ENCODE results near the gene EPHA10.

Gene EPHA10

GRCh38 chr1:37722181-37723071 is 42.5 kb downstream of the EPHA10 start:
- Histone ChIP-seq H3K9me3 (ENCODE audit: control insufficient read depth, low read length) (no peaks in the 10 kb centered on the region), H3K4me1 (ENCODE audit: control insufficient read depth, insufficient read depth, low read length, poor library complexity, severe bottlenecking) (no peaks in the 10 kb centered on the region), H3K27ac (ENCODE audit: low read depth, low read length, severe bottlenecking) (no peak overlapping the region), H3K4me3 (ENCODE audit: extremely low read depth, insufficient read depth, low read length, poor library complexity, severe bottlenecking) (no peak overlapping the region), H3K36me3 (ENCODE audit: control insufficient read depth, insufficient read depth, low read length) (no peaks in the 10 kb centered on the region)
- WGBS, 2 experiments (ENCODE audit: insufficient coverage in 2 of 2), result 93 to 94% methylated on average over 9 to 11 of the region's 14 CpGs

- no peaks in the 10 kb centered on the region for H3K9me3 ChIP-seq (ENCODE audit: control insufficient read depth, low read length)
- H3K4me3 ChIP-seq (ENCODE audit: extremely low read depth, insufficient read depth, low read length, poor library complexity, severe bottlenecking), result no peak overlapping the region
- no peak overlapping the region for H3K27ac ChIP-seq (ENCODE audit: low read depth, low read length, severe bottlenecking)
- WGBS, 2 experiments (ENCODE audit: insufficient coverage in 2 of 2), result 76 to 80% methylated on average over 16 to 17 of the region's 19 CpGs
- H3K36me3 ChIP-seq (ENCODE audit: control insufficient read depth, insufficient read depth, low read length), result no peaks in the 10 kb centered on the region
- no peaks in the 10 kb centered on the region for H3K4me1 ChIP-seq (ENCODE audit: control insufficient read depth, insufficient read depth, low read length, poor library complexity, severe bottlenecking)
Measured at GRCh38 chr1:37721565-37721964, 43.4 kb downstream of the EPHA10 start.

GRCh38 chr1:37720231-37721130 is 44.4 kb downstream of the EPHA10 start:
- no peaks in the 10 kb centered on the region for H3K36me3 ChIP-seq (ENCODE audit: control insufficient read depth, insufficient read depth, low read length)
- WGBS, 2 experiments (ENCODE audit: insufficient coverage in 2 of 2), result 89 to 92% methylated on average over 21 of the region's 22 CpGs
- no peaks in the 10 kb centered on the region for H3K9me3 ChIP-seq (ENCODE audit: control insufficient read depth, low read length)
- no peak overlapping the region for H3K4me3 ChIP-seq (ENCODE audit: extremely low read depth, insufficient read depth, low read length, poor library complexity, severe bottlenecking)
- H3K27ac ChIP-seq (ENCODE audit: low read depth, low read length, severe bottlenecking), result no peak overlapping the region
- H3K4me1 ChIP-seq (ENCODE audit: control insufficient read depth, insufficient read depth, low read length, poor library complexity, severe bottlenecking), result no peaks in the 10 kb centered on the region

DNA sequence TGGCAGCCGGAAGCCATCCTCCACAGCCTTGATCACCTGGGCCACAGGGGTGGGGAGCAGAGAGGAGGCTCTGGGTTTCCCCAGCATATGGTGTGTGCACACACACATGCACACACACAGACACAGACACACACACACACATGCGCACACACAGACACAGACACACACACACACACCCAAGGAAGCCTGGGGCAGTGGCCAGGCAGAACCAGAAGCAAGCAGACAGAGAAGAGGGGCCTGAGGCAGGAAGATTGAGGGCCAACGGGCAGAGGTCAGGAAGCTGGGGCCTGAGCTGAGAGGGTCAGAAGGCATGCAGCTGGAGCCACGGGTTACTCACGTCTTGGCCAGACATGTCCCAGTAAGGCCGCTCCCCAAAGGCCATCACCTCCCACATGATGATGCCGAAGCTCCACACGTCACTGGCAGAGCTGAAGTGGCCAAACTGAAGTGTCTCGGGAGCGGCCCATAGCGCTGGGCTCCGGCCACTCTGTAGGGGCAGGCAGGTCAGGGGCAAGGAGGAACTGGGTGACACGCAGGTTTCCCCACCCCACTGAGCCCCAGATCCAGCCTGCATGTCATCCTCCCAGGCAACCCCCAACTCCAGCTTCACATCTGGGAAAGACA is 45.2 kb downstream of the EPHA10 start:
- no peaks in the 10 kb centered on the region for H3K4me1 ChIP-seq (ENCODE audit: control insufficient read depth, insufficient read depth, low read length, poor library complexity, severe bottlenecking)
- WGBS, 2 experiments (ENCODE audit: insufficient coverage in 2 of 2), result 91 to 93% methylated on average over 4 to 9 of the region's 13 CpGs
- H3K9me3 ChIP-seq (ENCODE audit: control insufficient read depth, low read length), result no peaks in the 10 kb centered on the region
- no peak overlapping the region for H3K4me3 ChIP-seq (ENCODE audit: extremely low read depth, insufficient read depth, low read length, poor library complexity, severe bottlenecking)
- H3K27ac ChIP-seq (ENCODE audit: low read depth, low read length, severe bottlenecking), result no peak overlapping the region
- no peaks in the 10 kb centered on the region for H3K36me3 ChIP-seq (ENCODE audit: control insufficient read depth, insufficient read depth, low read length)

DNA sequence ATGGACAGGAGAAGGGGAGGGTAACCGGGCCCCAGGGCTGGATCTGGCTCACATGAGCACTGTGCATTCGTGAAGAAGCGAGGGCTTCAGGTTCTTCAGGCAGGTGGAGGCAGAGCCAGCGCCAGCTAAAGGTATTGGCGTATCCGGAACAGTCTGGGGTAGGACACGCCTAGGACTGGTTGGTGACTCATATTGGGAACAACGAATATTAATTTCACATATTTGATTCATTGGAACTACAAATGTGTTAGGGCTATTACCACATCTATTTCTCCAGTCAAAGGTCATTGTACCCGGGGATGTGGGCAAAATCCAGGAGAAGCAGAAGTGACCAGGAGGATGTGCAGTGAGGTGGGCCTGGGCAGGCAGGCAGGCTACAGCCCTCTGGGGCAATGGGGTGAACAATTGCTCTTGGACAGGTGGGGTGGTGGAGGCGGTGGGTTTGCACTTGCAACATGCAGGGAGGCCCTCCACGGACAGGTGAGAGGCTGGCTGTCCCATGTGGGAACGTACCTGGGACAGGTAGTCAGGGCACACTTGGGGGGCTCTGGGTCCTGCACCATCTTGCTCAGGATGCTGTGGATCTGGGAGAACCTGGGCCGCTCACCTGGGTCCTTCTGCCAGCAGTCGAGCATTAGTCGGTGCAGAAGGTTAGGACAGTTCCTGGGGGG is 45.9 kb downstream of the EPHA10 start:
- Histone ChIP-seq H3K4me3 (ENCODE audit: extremely low read depth, insufficient read depth, low read length, poor library complexity, severe bottlenecking) (no peak overlapping the region), H3K4me1 (ENCODE audit: control insufficient read depth, insufficient read depth, low read length, poor library complexity, severe bottlenecking) (no peaks in the 10 kb centered on the region), H3K27ac (ENCODE audit: low read depth, low read length, severe bottlenecking) (no peak overlapping the region), H3K9me3 (ENCODE audit: control insufficient read depth, low read length) (no peaks in the 10 kb centered on the region), H3K36me3 (ENCODE audit: control insufficient read depth, insufficient read depth, low read length) (no peaks in the 10 kb centered on the region)
- WGBS, 2 experiments (ENCODE audit: insufficient coverage in 2 of 2), result 86 to 92% methylated on average over 10 to 13 of the region's 15 CpGs

DNA sequence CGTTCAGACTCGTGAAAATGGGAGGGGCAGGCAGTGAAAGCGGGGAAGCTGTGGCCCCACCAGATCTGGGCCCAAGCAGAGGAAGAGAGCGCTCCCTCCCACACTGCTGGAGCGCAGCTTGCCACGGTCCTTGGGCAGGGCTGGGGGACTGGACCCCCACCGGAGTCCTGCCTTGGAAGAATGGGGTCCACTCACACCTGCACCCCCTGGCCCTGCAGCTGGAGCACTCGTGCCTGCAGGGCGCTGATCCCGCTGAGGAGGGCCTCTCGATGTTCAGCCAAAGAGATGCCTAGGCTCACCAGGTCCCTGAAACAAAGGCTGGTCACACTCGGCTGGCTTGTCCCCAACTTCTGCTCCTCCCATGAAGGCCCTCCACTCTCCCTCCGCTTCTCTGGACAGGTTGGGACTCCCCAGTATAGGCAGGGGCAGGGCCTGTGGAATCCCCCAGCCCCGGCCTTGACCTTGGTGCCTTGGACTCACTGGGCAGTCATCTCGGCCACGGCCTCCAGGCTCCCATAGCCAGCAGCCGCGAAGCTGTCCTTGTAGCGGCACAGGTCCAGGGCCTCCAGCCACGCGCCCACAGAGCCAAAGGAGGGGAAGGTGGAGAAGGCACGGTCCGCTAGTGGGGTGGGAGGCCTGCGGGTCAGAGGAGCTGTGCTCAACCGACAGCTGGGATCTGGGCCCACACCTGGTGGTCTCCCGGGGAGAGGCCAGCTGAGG is 46.6 kb downstream of the EPHA10 start:
- no peak overlapping the region for H3K27ac ChIP-seq (ENCODE audit: low read depth, low read length, severe bottlenecking)
- 84 to 89% methylated on average over 21 to 24 of the region's 26 CpGs for WGBS, 2 experiments (ENCODE audit: insufficient coverage in 2 of 2)
- no peaks in the 10 kb centered on the region for H3K9me3 ChIP-seq (ENCODE audit: control insufficient read depth, low read length)
- H3K4me1 ChIP-seq (ENCODE audit: control insufficient read depth, insufficient read depth, low read length, poor library complexity, severe bottlenecking), result no peaks in the 10 kb centered on the region
- H3K36me3 ChIP-seq (ENCODE audit: control insufficient read depth, insufficient read depth, low read length), result no peaks in the 10 kb centered on the region
- H3K4me3 ChIP-seq (ENCODE audit: extremely low read depth, insufficient read depth, low read length, poor library complexity, severe bottlenecking), result no peak overlapping the region

DNA sequence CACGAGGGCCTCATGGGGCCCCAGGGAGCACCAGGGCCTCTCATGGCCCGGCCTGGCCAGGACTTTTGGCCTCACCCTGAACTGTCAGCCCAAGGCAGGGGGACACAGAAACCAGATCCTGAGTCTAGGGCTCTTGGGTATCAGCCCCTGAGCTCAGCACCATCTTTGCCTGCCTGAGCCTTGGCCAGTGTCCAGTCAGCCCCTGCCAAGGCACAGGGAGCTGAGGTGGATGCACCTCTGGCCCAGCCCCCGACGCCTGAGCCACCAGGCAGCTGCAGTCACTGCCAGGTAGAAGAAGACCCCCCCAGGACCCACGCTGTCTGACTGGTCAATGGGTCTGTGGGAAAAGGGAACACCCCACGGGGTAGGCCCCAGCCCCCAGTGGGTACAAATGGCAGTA is 47.3 kb downstream of the EPHA10 start:
- no peak overlapping the region for H3K4me3 ChIP-seq (ENCODE audit: extremely low read depth, insufficient read depth, low read length, poor library complexity, severe bottlenecking)
- 73 to 79% methylated on average over 3 of the region's 6 CpGs for WGBS, 2 experiments (ENCODE audit: insufficient coverage in 2 of 2)
- no peaks in the 10 kb centered on the region for H3K4me1 ChIP-seq (ENCODE audit: control insufficient read depth, insufficient read depth, low read length, poor library complexity, severe bottlenecking)
- no peaks in the 10 kb centered on the region for H3K9me3 ChIP-seq (ENCODE audit: control insufficient read depth, low read length)
- H3K36me3 ChIP-seq (ENCODE audit: control insufficient read depth, insufficient read depth, low read length), result no peaks in the 10 kb centered on the region
- H3K27ac ChIP-seq (ENCODE audit: low read depth, low read length, severe bottlenecking), result no peak overlapping the region

GRCh38 chr1:37716321-37716720 is 48.6 kb downstream of the EPHA10 start:
- no peaks in the 10 kb centered on the region for H3K36me3 ChIP-seq (ENCODE audit: control insufficient read depth, insufficient read depth, low read length)
- no peak overlapping the region for H3K27ac ChIP-seq (ENCODE audit: low read depth, low read length, severe bottlenecking)
- H3K9me3 ChIP-seq (ENCODE audit: control insufficient read depth, low read length), result no peaks in the 10 kb centered on the region
- WGBS, 2 experiments (ENCODE audit: insufficient coverage in 2 of 2), result 94% methylated on average over 3 of the region's 4 CpGs; no CpG with 5 or more reads in 1 of the 2 experiments
- no peaks in the 10 kb centered on the region for H3K4me1 ChIP-seq (ENCODE audit: control insufficient read depth, insufficient read depth, low read length, poor library complexity, severe bottlenecking)
- no peak overlapping the region for H3K4me3 ChIP-seq (ENCODE audit: extremely low read depth, insufficient read depth, low read length, poor library complexity, severe bottlenecking)

DNA sequence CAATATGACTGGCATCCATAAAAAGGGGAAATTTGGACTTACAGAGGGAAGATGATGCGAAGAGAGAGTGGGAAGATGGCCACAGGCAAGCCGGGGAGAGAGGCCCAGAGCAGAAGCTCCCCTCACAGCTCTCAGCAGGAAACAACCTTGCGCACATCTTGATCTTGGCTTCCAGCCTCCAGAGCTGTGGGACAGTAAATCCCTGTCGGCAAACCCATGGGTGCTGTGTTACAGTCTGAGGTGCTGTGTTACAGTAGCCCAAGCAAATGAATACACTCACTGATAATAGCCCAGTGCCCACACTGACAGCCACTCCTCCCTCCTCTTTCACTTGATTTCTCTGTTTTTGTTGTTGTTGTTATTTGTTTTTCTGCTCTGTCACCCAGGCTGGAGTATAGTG is 50.2 kb downstream of the EPHA10 start:
- Histone ChIP-seq H3K4me1 (ENCODE audit: control insufficient read depth, insufficient read depth, low read length, poor library complexity, severe bottlenecking) (no peaks in the 10 kb centered on the region), H3K9me3 (ENCODE audit: control insufficient read depth, low read length) (no peaks in the 10 kb centered on the region), H3K36me3 (ENCODE audit: control insufficient read depth, insufficient read depth, low read length) (peaks cover 12% of the 10 kb centered on the region), H3K4me3 (ENCODE audit: extremely low read depth, insufficient read depth, low read length, poor library complexity, severe bottlenecking) (no peak overlapping the region), H3K27ac (ENCODE audit: low read depth, low read length, severe bottlenecking) (no peak overlapping the region)
- WGBS, 2 experiments (ENCODE audit: insufficient coverage in 2 of 2), result 90 to 96% methylated on average over 3 of the region's 4 CpGs

GRCh38 chr1:37714226-37714625 is 50.7 kb downstream of the EPHA10 start:
- WGBS, 2 experiments (ENCODE audit: insufficient coverage in 2 of 2), result 86 to 89% methylated on average over 4 of the region's 8 CpGs

More at GRCh38 chr1:37714226-37714625, 50.7 kb downstream of the EPHA10 start:
- Histone ChIP-seq H3K36me3 (ENCODE audit: control insufficient read depth, insufficient read depth, low read length) (peaks cover 16% of the 10 kb centered on the region), H3K9me3 (ENCODE audit: control insufficient read depth, low read length) (no peaks in the 10 kb centered on the region), H3K27ac (ENCODE audit: low read depth, low read length, severe bottlenecking) (no peak overlapping the region), H3K4me1 (ENCODE audit: control insufficient read depth, insufficient read depth, low read length, poor library complexity, severe bottlenecking) (no peaks in the 10 kb centered on the region), H3K4me3 (ENCODE audit: extremely low read depth, insufficient read depth, low read length, poor library complexity, severe bottlenecking) (no peak overlapping the region)

Measured in mesodermal cell (in vitro differentiated cells).